PC-9 (cell line): ENCODE data around the gene CAPN5. TPM values are rescaled to one million over a fixed set of nuclear protein-coding genes. Genes with fewer than 3 reads are reported as not detected.
"Not testable (repeated sequence)": the region's sequence is repeated elsewhere in the genome, so short reads cannot be mapped to it uniquely, and the experiment has no call there.

ENCODE experiments used
- Bru-seq: library from RNA; stranded (reverse); fragments of 400-500 nt; gene quantifications from one replicate; lab custom pipeline; 2021; lab: Mats Ljungman, UMichigan
- BruChase-seq, 2 experiments: library from RNA; stranded (reverse); fragments of 400-500 nt; gene quantifications; one replicate each; lab custom pipeline; 2021; lab: Mats Ljungman, UMichigan
- BruUV-seq: library from RNA; stranded (reverse); fragments of 400-500 nt; replicated peaks from 2 replicates; lab custom pipeline; 2021; lab: Mats Ljungman, UMichigan
- CTCF ChIA-PET: fragments of 300-600 bp; sonication (Branson Sonifier 250); formaldehyde crosslinking; loops from one replicate; lab custom pipeline; 2022; ENCODE audit warnings: antibody characterized with exemption; lab: Charles Lee
- POLR2A ChIA-PET: fragments of 300-600 bp; sonication (Branson Sonifier 250); formaldehyde crosslinking; loops from one replicate; lab custom pipeline; 2022; ENCODE audit warnings: antibody characterized with exemption; ENCODE audit not compliant: unreplicated experiment; lab: Charles Lee
- DNase-seq, 2 experiments: peaks; one replicate each; pipeline versions ENCODE4 v3.0.0 to v3.0.0-alpha.2; 2015 to 2022; ENCODE audit warnings: mixed read lengths in 1 of 2
- H2AFZ ChIP-seq: fragments of 200-600 bp; sonication (generic); 2 replicates; pipeline ENCODE4 v1.8.1; 2017; ENCODE audit warnings: antibody characterized with exemption
- H3F3A ChIP-seq: fragments of 200-600 bp; sonication (generic); 2 replicates; pipeline ENCODE4 v1.8.1; 2017; ENCODE audit warnings: antibody characterized with exemption, mild to moderate bottlenecking, low read depth; ENCODE audit not compliant: insufficient read depth
- H3K27ac ChIP-seq: fragments of 200-600 bp; sonication (generic); 2 replicates; pipeline ENCODE4 v1.6.1; 2016; ENCODE audit warnings: mixed run types
- H3K27me3 ChIP-seq: fragments of 200-600 bp; sonication (generic); 2 replicates; pipeline ENCODE4 v1.6.1; 2016; ENCODE audit warnings: low read depth, mixed run types; ENCODE audit not compliant: insufficient read depth
- H3K36me3 ChIP-seq: fragments of 200-600 bp; sonication (generic); 2 replicates; pipeline ENCODE4 v1.6.1; 2016; ENCODE audit warnings: low read depth, mixed run types
- H3K4me1 ChIP-seq: fragments of 200-600 bp; sonication (generic); replicated peaks from 2 replicates; pipeline ENCODE4 v1.6.1; 2016; ENCODE audit warnings: mixed run types; ENCODE audit not compliant: insufficient read depth
- H3K4me2 ChIP-seq: fragments of 200-600 bp; sonication (generic); 2 replicates; pipeline ENCODE4 v1.6.1; 2017; ENCODE audit warnings: mixed run types
- H3K4me3 ChIP-seq: fragments of 200-600 bp; sonication (generic); 2 replicates; pipeline ENCODE4 v1.6.1; 2016; ENCODE audit warnings: mixed run types
- H3K79me2 ChIP-seq: fragments of 200-600 bp; sonication (generic); 2 replicates; pipeline ENCODE4 v1.6.1; 2017; ENCODE audit warnings: low read depth, mixed run types
- H3K9me2 ChIP-seq: fragments of 200-600 bp; sonication (generic); 2 replicates; pipeline ENCODE4 v1.8.1; 2017; ENCODE audit warnings: mild to moderate bottlenecking; ENCODE audit not compliant: insufficient read depth
- H3K9me3 ChIP-seq: fragments of 200-600 bp; sonication (generic); 2 replicates; pipeline ENCODE4 v1.8.1; 2016; ENCODE audit warnings: low read depth; ENCODE audit not compliant: insufficient read depth
- H4K20me1 ChIP-seq: fragments of 200-600 bp; sonication (generic); 2 replicates; pipeline ENCODE4 v1.8.1; 2017; ENCODE audit not compliant: insufficient read depth
- EZH2 ChIP-seq: fragments of 200-600 bp; sonication (generic); IDR thresholded peaks from 2 replicates; pipeline ENCODE4 v1.8.0; 2017; ENCODE audit warnings: antibody characterized with exemption, low read depth
- intact Hi-C: fragments of 100-400 bp; cut with micrococcal nuclease; formaldehyde crosslinking; loops from one replicate; pipeline ENCODE4 v1.10.0; 2022; ENCODE audit not compliant: unreplicated experiment
- long read RNA-seq: library from polyadenylated mRNA; stranded (forward); transcript quantifications from one replicate; pipeline ENCODE4 v2.0.0, GENCODE V29; 2022
- total RNA-seq: library from RNA; stranded (reverse); gene quantifications from 2 replicates; pipeline ENCODE4 v1.2.3, GENCODE V29; 2021
- TF ChIP-seq, protein P1 (sequence below): fragments of 200-600 bp; sonication (generic); conservative IDR thresholded peaks from 2 replicates; pipeline ENCODE4 v1.6.1; 2017; ENCODE audit warnings: mixed run types, antibody characterized with exemption, mild to moderate bottlenecking, moderate library complexity

Gene CAPN5
- total RNA-seq = 9.9 and 10.5 TPM in 2 replicates
- Bru-seq, nascent RNA = percentile 26 among the genes with signal in this experiment
- BruChase-seq, experiment 1, labeled RNA remaining after a 2-hour chase = percentile 34 among the genes with signal in this experiment
- BruChase-seq, experiment 2, labeled RNA remaining after a 6-hour chase = percentile 38 among the genes with signal in this experiment
- long read RNA-seq, full-length matches to known transcripts = 11 of 14 reads
- long read RNA-seq, partial matches to known transcripts = 1 of 14 reads
- long read RNA-seq, other reads (novel, unspliced or antisense) = 2 of 14 reads

DNA sequence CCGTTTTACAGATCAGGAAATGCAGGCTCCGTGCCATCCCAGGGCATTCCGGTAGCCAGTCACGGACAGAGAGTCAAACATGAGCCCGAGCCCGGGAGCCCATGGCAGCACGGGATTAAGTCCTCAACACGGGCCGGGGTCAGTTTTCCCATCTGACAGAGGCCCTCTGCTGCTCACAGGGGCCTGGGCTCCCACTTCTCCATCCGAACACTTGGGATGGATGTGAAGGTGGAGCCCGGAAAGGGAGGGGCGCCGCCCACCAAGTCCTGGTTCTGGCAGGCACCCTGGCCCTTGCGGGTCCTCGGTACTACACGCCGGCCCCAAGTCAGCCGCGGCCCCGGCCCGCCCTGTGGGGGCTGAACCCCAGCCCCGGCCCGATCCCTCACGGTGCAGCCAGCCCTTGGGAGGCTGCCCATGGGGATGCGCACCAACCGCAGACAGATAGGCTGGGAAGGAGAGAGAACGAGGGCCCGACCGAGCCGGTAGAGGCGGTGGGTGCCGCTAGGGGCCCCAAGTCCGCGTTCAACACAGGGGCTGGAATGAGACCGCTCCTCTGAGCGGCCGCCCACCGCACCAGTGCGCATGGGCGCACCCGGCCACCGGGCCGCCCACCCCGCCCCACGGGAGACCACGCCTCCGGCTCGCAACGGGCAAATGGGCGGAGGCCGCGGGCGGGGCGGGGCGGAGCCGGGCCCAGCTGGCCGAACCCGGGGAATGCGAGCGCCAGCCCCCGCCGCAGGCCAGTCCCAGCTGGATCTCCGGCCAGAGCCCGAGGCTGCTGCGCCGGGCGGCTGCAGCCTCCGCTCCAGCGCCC, at the start of gene CAPN5:
Gene CAPN5 (plus strand): TSS at position 743 of the 814 bp plus-strand sequence. CDS start 17,916 bp downstream, outside the sequence.
- no peaks in the 10 kb centered on the region for H3K9me3 ChIP-seq
- H3K9me2 ChIP-seq = no peaks in the 10 kb centered on the region
- BruUV-seq = TSS peak; percentile 76
- POLR2A ChIA-PET = interaction anchor here (0.6 kb wide), 1 partner anchor 1549 kb away, joined by 3 read pairs; no protein-coding TSS in a partner anchor
- H3K79me2 ChIP-seq = no peaks in the 10 kb centered on the region
- CTCF ChIA-PET = interaction anchor here (0.6 to 1.0 kb wide), 3 partner anchors 25 to 33 kb away, joined by 3 to 8 read pairs (median 3); no protein-coding TSS in a partner anchor
- intact Hi-C loops = loop anchor here (1.0 to 5.0 kb wide), 2 partner anchors 22 to 551 kb away; no protein-coding TSS in a partner anchor
- TF ChIP-seq, protein P1, sequence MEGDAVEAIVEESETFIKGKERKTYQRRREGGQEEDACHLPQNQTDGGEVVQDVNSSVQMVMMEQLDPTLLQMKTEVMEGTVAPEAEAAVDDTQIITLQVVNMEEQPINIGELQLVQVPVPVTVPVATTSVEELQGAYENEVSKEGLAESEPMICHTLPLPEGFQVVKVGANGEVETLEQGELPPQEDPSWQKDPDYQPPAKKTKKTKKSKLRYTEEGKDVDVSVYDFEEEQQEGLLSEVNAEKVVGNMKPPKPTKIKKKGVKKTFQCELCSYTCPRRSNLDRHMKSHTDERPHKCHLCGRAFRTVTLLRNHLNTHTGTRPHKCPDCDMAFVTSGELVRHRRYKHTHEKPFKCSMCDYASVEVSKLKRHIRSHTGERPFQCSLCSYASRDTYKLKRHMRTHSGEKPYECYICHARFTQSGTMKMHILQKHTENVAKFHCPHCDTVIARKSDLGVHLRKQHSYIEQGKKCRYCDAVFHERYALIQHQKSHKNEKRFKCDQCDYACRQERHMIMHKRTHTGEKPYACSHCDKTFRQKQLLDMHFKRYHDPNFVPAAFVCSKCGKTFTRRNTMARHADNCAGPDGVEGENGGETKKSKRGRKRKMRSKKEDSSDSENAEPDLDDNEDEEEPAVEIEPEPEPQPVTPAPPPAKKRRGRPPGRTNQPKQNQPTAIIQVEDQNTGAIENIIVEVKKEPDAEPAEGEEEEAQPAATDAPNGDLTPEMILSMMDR = peak; percentile 50; the same call in 1 of the 2 replicates
- TF ChIP-seq EZH2 = no peak
- no peaks in the 10 kb centered on the region; the same call in 1 of the 2 replicates for H3F3A ChIP-seq
- H3K27ac ChIP-seq = no peak within 1 kb of the TSS
- H3K27me3 ChIP-seq = no peaks in the 10 kb centered on the region
- peak within 1 kb of the TSS; percentile 71 for H3K4me3 ChIP-seq
- peak within 1 kb of the TSS; percentile 97 for H3K4me2 ChIP-seq
- peak; percentile 74 to 97 for DNase-seq
- no peaks in the 10 kb centered on the region for H4K20me1 ChIP-seq
- H3K36me3 ChIP-seq = no peaks in the 10 kb centered on the region
- H3K4me1 ChIP-seq = peaks cover 10% of the 10 kb centered on the region
- H2AFZ ChIP-seq = peak within 1 kb of the TSS; percentile 98

DNA sequence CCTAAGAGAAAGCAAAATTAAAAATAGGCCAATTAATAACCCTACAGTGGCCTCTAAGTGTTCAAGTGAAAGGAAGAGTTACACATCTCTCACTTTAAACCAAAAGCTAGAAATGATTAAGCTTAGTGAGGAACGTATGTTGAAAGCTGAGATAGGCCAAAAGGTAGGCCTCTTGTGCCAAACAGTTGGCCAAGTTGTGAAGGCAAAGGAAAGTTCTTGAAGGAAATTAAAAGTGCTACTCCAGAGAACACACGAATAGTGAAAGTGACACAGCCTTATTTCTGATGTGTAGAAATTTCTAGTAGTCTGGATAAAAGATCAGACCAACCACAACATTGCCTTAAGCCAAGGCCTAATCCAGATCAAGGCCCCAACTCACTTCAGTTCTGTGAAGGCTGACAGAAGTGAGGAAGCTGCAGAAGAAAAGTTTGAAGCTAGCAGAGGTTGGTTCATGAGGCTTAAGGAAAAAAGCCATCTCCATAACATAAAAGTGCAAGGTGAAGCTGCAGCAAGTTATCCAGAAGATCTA, 48.3 kb upstream of the CAPN5 start:
- H3K27me3 ChIP-seq, H3K27ac ChIP-seq, DNase-seq, BruUV-seq, CTCF ChIA-PET, H3K4me3 ChIP-seq, H3K4me2 ChIP-seq, H2AFZ ChIP-seq, intact Hi-C loops, H3K9me2 ChIP-seq, H3K9me3 ChIP-seq, H3K79me2 ChIP-seq, H4K20me1 ChIP-seq, H3K36me3 ChIP-seq: not testable (repeated sequence)
- POLR2A ChIA-PET = interaction anchor here (0.6 kb wide), 1 partner anchor 189 kb away, joined by 4 read pairs; no protein-coding TSS in a partner anchor
- Histone ChIP-seq H3F3A (peaks cover 54% of the 10 kb centered on the region), H3K4me1 (peaks cover 59% of the 10 kb centered on the region)

DNA sequence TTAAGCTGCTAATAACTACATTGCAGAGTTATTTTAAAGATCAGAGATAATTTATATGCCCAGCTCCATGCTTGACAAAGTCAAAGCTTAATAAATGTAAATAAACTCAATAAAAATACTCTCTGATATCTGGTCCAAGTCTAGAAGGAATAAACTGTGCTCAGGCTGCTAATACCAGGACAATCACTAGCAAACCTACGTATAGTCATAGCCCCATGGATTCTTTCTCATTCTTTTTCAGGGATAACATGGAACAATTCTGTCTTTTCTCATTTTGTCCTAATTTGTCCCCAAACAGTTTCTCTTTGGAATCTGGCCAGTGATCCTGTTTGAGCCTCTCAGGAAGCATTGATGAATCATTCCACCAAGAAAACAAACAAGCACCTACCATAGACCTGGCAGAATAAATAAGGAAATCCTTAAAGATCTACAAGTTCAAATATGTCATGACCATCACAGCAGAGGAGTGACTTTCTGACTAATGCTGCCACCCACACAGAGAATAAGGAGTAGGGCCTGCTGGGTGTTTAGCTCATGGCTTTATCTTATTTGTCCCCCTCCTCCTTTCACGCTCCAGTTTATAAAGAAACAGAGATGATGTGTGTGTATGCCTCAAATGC, 46.7 kb upstream of the CAPN5 start:
- Histone ChIP-seq H3K27ac (peak overlapping the region; percentile 67), H3K79me2 (no peaks in the 10 kb centered on the region), H3K4me1 (peaks cover 55% of the 10 kb centered on the region), H3K36me3 (0 out of 2 replicates have a peak, but pooled peaks cover 9% of the 10 kb centered on the region), H3K27me3 (no peaks in the 10 kb centered on the region), H4K20me1 (no peaks in the 10 kb centered on the region), H3K9me3 (no peaks in the 10 kb centered on the region; the same call in 1 of the 2 replicates), H3K4me3 (no peak overlapping the region), H3F3A (peaks cover 48% of the 10 kb centered on the region), H3K9me2 (no peaks in the 10 kb centered on the region), H2AFZ (no peak overlapping the region), H3K4me2 (peak overlapping the region; percentile 48)
- no peak for TF ChIP-seq EZH2
- TF ChIP-seq, protein P1 = no peak
- ChIA-PET CTCF (interaction anchor here (1.0 to 1.4 kb wide), 4 partner anchors 27 to 102 kb away, joined by 3 to 5 read pairs (median 4); no protein-coding TSS in a partner anchor), POLR2A (interaction anchor here (0.5 to 0.6 kb wide), 3 partner anchors 252 to 800 kb away, joined by 3 read pairs; no protein-coding TSS in a partner anchor)
- intact Hi-C loops = no loop called here
- peak; percentile 25 to 94 for DNase-seq
- BruUV-seq = no TSS peak
